A673 (cell line): ENCODE measurements around the gene GALNS. TPM values are rescaled to one million over a fixed set of nuclear protein-coding genes. Genes with fewer than 3 reads are reported as not detected.

ENCODE experiments used
- BruUV-seq: library from RNA; stranded (reverse); fragments of 400-500 nt; replicated peaks from 2 replicates; lab custom pipeline; 2021; lab: Mats Ljungman, UMichigan
- CTCF ChIA-PET: fragments of 300-600 bp; sonication (Branson Sonifier 250); formaldehyde crosslinking; loops from one replicate; lab custom pipeline; 2022; ENCODE audit warnings: antibody characterized with exemption; lab: Charles Lee
- POLR2A ChIA-PET: fragments of 300-600 bp; sonication (Branson Sonifier 250); formaldehyde crosslinking; loops from one replicate; lab custom pipeline; 2022; ENCODE audit warnings: antibody characterized with exemption; ENCODE audit not compliant: low non-redundant PET; lab: Charles Lee
- DNase-seq: peaks from one replicate; pipeline ENCODE4 v3.0.0-alpha.2; 2015; ENCODE audit warnings: low spot score
- H3K27ac ChIP-seq: fragments of 200-600 bp; sonication (generic); 2 replicates; pipeline ENCODE4 v1.5.1; 2016; ENCODE audit warnings: mixed run types, low read depth, mild to moderate bottlenecking, mixed read lengths, antibody characterized with exemption, low read length; ENCODE audit not compliant: poor library complexity, severe bottlenecking
- H3K27me3 ChIP-seq: fragments of 200-600 bp; sonication (generic); replicated peaks from 2 replicates; pipeline ENCODE4 v1.6.1; 2017; ENCODE audit warnings: mixed run types, low read depth, mild to moderate bottlenecking, mixed read lengths, antibody characterized with exemption, low read length; ENCODE audit not compliant: insufficient read depth, poor library complexity
- H3K36me3 ChIP-seq: fragments of 200-600 bp; sonication (generic); 2 replicates; pipeline ENCODE4 v1.6.1; 2016; ENCODE audit warnings: mixed run types, mild to moderate bottlenecking, mixed read lengths, antibody characterized with exemption, low read length; ENCODE audit not compliant: insufficient read depth, poor library complexity, severe bottlenecking
- H3K4me1 ChIP-seq: fragments of 200-600 bp; sonication (generic); 2 replicates; pipeline ENCODE4 v1.6.1; 2017; ENCODE audit warnings: mixed run types, mild to moderate bottlenecking, mixed read lengths, antibody characterized with exemption, low read length; ENCODE audit not compliant: insufficient read depth, poor library complexity, severe bottlenecking
- H3K4me3 ChIP-seq: fragments of 200-600 bp; sonication (generic); 2 replicates; pipeline ENCODE4 v1.5.1; 2016; ENCODE audit warnings: low read depth, mixed run types, mild to moderate bottlenecking, mixed read lengths, low read length; ENCODE audit not compliant: poor library complexity, severe bottlenecking
- H3K9me3 ChIP-seq: fragments of 200-600 bp; sonication (generic); 2 replicates; pipeline ENCODE4 v1.6.1; 2016; ENCODE audit warnings: mixed run types, low read depth, mild to moderate bottlenecking, mixed read lengths, antibody characterized with exemption, low read length; ENCODE audit not compliant: poor library complexity, severe bottlenecking
- EZH2 ChIP-seq: fragments of 200-600 bp; sonication (generic); IDR thresholded peaks from 2 replicates; pipeline ENCODE4 v1.6.1; 2017; ENCODE audit warnings: borderline replicate concordance, low read depth, mild to moderate bottlenecking, mixed read lengths, antibody characterized with exemption, low read length; ENCODE audit not compliant: poor library complexity, severe bottlenecking
- intact Hi-C: fragments of 100-400 bp; cut with micrococcal nuclease; formaldehyde crosslinking; loops from one replicate; pipeline ENCODE4 v1.10.0; 2022; ENCODE audit not compliant: unreplicated experiment
- total RNA-seq: library from RNA; stranded (reverse); gene quantifications from 2 replicates; pipeline ENCODE4 v1.2.3, GENCODE V29; 2021
- TF ChIP-seq, protein P1 (sequence below): fragments of 300-800, 200-600 bp; sonication (generic); conservative IDR thresholded peaks from 2 replicates; pipeline ENCODE4 v1.5.1; 2017; ENCODE audit warnings: low read depth, mild to moderate bottlenecking, antibody characterized with exemption, low read length, moderate library complexity, mixed read lengths

GALNS gene
- total RNA-seq, 1 experiment from 2014 or later: 54.8 TPM

DNA sequence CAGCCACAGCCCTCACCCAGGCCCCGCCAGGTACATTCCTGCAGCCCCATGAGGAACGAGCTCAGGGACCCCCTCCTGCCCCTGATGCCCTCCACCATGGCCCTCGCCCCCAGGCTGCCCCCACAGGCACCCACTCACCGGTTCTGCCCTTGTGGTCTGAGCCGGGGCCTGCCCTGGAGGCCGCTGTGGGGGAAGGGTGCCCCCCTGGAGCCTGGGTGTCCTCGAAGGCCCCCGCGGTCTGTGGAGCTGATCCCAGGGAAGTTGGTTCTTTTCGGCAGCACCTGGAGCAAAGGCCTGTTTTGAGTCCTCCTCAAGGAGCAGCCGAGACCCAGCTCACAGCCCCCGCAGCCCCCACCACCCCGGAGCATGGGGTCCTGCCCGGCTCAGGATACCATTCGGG is 7.4 kb upstream of the GALNS start:
- no peaks in the 10 kb centered on the region for H3K4me1 ChIP-seq
- no peak overlapping the region for H3K27ac ChIP-seq
- H3K27me3 ChIP-seq: no peaks in the 10 kb centered on the region
- ChIA-PET POLR2A (no interaction called here), CTCF (no interaction called here)
- H3K36me3 ChIP-seq: peaks cover 14% of the 10 kb centered on the region
- no peaks in the 10 kb centered on the region for H3K9me3 ChIP-seq
- no peak overlapping the region for H3K4me3 ChIP-seq
- intact Hi-C loops: no loop called here
- DNase-seq: no peak
- TF ChIP-seq, protein P1, sequence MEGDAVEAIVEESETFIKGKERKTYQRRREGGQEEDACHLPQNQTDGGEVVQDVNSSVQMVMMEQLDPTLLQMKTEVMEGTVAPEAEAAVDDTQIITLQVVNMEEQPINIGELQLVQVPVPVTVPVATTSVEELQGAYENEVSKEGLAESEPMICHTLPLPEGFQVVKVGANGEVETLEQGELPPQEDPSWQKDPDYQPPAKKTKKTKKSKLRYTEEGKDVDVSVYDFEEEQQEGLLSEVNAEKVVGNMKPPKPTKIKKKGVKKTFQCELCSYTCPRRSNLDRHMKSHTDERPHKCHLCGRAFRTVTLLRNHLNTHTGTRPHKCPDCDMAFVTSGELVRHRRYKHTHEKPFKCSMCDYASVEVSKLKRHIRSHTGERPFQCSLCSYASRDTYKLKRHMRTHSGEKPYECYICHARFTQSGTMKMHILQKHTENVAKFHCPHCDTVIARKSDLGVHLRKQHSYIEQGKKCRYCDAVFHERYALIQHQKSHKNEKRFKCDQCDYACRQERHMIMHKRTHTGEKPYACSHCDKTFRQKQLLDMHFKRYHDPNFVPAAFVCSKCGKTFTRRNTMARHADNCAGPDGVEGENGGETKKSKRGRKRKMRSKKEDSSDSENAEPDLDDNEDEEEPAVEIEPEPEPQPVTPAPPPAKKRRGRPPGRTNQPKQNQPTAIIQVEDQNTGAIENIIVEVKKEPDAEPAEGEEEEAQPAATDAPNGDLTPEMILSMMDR: no peak
- TF ChIP-seq EZH2: no peak
- BruUV-seq: no TSS peak

DNA sequence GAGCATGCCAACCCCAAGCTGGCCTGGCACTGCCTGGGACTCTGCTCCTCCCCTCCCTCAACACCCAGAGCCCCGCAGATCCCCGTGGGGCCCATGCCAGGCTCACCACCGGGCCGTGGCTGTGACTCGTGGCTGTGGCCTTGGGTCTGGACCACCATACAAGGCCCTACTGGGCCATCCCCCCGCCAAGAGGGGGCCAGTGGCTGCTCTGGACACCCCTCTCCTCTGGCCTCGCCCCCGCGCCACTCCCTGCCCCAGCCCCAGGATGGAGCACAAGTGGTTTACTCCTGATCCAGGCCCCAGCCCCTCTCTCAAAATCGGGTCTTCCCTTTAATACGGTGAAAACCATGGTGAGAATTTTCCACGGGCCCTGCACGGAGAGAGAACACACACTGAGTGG is 6.7 kb upstream of the GALNS start:
- TF ChIP-seq, protein P1: no peak
- TF ChIP-seq EZH2: no peak
- H3K27ac ChIP-seq: no peak overlapping the region
- H3K9me3 ChIP-seq: no peaks in the 10 kb centered on the region
- ChIA-PET CTCF (no interaction called here), POLR2A (no interaction called here)
- no peak overlapping the region for H3K4me3 ChIP-seq
- no peak for DNase-seq
- no peaks in the 10 kb centered on the region for H3K27me3 ChIP-seq
- peaks cover 14% of the 10 kb centered on the region for H3K36me3 ChIP-seq
- H3K4me1 ChIP-seq: no peaks in the 10 kb centered on the region
- intact Hi-C loops: no loop called here
- no TSS peak for BruUV-seq

DNA sequence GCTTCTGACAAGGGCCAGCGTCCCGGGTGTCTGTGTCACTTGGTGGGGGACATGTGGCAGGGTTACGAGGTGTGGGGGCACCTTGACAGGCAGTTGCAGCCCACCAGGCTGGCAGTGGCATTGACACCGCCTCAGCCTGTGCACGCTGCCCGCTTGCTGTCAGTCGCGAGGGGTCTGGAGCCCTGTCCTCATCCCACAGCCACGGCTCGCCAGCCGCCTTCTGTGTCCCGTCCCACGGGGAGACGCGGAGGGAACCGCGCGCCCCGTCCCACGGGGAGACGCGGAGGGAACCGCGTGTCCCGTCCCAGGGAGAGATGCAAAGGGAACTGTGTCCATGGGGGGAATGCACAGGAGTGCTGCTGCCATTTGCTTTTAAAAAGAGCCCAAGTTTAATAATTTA is 6.2 kb upstream of the GALNS start:
- Histone ChIP-seq H3K27ac (no peak overlapping the region), H3K4me1 (peaks cover under 1% of the 10 kb centered on the region), H3K4me3 (no peak overlapping the region), H3K36me3 (peaks cover 14% of the 10 kb centered on the region), H3K27me3 (no peaks in the 10 kb centered on the region), H3K9me3 (no peaks in the 10 kb centered on the region)
- BruUV-seq: no TSS peak
- intact Hi-C loops: no loop called here
- ChIA-PET CTCF (no interaction called here), POLR2A (no interaction called here)
- DNase-seq: no peak
- TF ChIP-seq, protein P1: no peak
- no peak for TF ChIP-seq EZH2
